Liver (tissue), 3 donors: ENCODE measurements around the gene NTPCR.

Experiments used
- ATF3 ChIP-seq: IDR thresholded peaks from 2 replicates; pipeline ENCODE4 v1.6.1; 2016; ENCODE audit warnings: antibody characterized with exemption
- CTCF ChIP-seq: fragments of 150-350 bp; IDR thresholded peaks from 2 replicates; pipeline ENCODE4 v1.5.1; 2017; ENCODE audit warnings: improper control_type of control experiment, low read depth, low read length; ENCODE audit not compliant: missing input control
- EGR1 ChIP-seq, 2 donors: IDR thresholded peaks; 2 replicates each; pipeline ENCODE4 v1.6.1; 2016 to 2018; ENCODE audit warnings: antibody characterized with exemption in 2 of 2, low read depth in 2 of 2
- MAX ChIP-seq: IDR thresholded peaks from 2 replicates; pipeline ENCODE4 v1.6.1; 2016; ENCODE audit warnings: antibody characterized with exemption
- RAD21 ChIP-seq, 2 donors: IDR thresholded peaks; 2 replicates each; pipeline ENCODE4 v1.6.1; 2016; ENCODE audit warnings: antibody characterized with exemption in 2 of 2, mild to moderate bottlenecking in 2 of 2
- YY1 ChIP-seq: IDR thresholded peaks from 2 replicates; pipeline ENCODE4 v1.6.1; 2016; ENCODE audit warnings: antibody characterized with exemption, mild to moderate bottlenecking
- donor health status: healthy.
- donor health status: healthy.

DNA sequence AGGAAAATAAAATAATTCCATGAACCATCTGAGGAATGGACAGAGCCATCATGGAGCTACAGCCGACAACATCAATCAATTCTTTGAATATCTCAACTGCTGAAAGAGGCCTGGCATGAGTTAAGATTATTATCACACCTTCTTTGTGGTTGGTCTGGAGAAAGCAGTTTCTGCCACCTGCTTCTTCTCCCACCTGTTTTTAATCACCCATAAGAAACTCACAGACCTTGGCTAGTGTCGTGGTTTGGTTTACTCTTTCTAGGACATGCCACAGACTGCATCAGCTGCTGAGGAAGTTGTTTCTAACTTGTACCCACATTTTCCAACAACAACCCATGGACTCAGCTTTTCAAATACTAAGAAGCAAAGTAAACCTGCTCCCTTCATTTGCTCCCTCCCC lies 65.6 kb downstream of the NTPCR start:
- TF ChIP-seq ATF3 (no peak), CTCF (no peak), EGR1 (IDR thresholded peaks at IDR 0.05; ENCODE audit: low read depth in 2 of 2) (no peak), MAX (no peak), RAD21 (IDR thresholded peaks at IDR 0.05) (no peak), YY1 (no peak)
